Gastrocnemius medialis (tissue), 4 donors: ENCODE measurements around the gene PDLIM7.

Experiments
- POLR2A ChIP-seq, 2 donors: fragments of 450-650 bp; IDR thresholded peaks; one replicate each; pipeline ENCODE4 v1.6.1; 2017; ENCODE audit warnings: antibody characterized with exemption in 2 of 2, mild to moderate bottlenecking in 2 of 2, moderate library complexity in 2 of 2
- TF ChIP-seq, protein P1 (sequence below), 5 experiments: fragments of 450-650 bp in 3 of 5; fragments of 200-600 bp in 2 of 5; sonication (generic) in 2 of 5; IDR thresholded peaks in 4 of 5; conservative IDR thresholded peaks in 1 of 5; 1 replicate in 4 of 5; 2 replicates in 1 of 5; pipeline ENCODE4 v1.5.1; 2016 to 2019; ENCODE audit warnings: antibody characterized with exemption in 5 of 5, mild to moderate bottlenecking in 3 of 5, moderate library complexity in 3 of 5

DNA sequence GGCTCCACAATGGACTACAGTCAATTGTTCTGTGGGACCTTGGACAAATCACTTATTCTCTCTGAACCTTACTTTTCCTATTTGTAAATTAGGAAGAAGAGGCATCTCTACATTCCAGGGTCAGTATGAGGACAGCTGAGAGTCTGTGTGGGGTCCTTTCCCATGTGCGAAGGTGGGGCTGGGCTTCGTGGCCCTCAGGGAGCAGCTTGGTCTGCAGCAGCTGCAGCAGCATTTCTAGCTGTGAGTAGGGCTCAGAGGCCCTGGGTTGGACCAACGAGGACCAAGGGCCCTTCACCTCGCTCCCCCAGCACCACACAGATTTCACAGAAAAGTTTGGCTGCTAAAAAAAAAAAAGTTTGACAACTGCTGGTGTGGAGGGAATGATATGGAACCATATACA lies 28.8 kb upstream of the PDLIM7 start:
- TF ChIP-seq POLR2A (IDR thresholded peaks at IDR 0.05) = no peak
- TF ChIP-seq, protein P1, sequence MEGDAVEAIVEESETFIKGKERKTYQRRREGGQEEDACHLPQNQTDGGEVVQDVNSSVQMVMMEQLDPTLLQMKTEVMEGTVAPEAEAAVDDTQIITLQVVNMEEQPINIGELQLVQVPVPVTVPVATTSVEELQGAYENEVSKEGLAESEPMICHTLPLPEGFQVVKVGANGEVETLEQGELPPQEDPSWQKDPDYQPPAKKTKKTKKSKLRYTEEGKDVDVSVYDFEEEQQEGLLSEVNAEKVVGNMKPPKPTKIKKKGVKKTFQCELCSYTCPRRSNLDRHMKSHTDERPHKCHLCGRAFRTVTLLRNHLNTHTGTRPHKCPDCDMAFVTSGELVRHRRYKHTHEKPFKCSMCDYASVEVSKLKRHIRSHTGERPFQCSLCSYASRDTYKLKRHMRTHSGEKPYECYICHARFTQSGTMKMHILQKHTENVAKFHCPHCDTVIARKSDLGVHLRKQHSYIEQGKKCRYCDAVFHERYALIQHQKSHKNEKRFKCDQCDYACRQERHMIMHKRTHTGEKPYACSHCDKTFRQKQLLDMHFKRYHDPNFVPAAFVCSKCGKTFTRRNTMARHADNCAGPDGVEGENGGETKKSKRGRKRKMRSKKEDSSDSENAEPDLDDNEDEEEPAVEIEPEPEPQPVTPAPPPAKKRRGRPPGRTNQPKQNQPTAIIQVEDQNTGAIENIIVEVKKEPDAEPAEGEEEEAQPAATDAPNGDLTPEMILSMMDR (IDR thresholded peaks at IDR 0.05 in 4 of 5, conservative IDR thresholded peaks at IDR 0.05 in 1 of 5) = no peak
